ENCODE results near the gene UQCC5. TPM values are rescaled to one million over a fixed set of nuclear protein-coding genes. Genes with fewer than 3 reads are reported as not detected.

UQCC5 gene
- total RNA-seq, 1 experiment from 2014 or later, result 45.8 TPM

DNA sequence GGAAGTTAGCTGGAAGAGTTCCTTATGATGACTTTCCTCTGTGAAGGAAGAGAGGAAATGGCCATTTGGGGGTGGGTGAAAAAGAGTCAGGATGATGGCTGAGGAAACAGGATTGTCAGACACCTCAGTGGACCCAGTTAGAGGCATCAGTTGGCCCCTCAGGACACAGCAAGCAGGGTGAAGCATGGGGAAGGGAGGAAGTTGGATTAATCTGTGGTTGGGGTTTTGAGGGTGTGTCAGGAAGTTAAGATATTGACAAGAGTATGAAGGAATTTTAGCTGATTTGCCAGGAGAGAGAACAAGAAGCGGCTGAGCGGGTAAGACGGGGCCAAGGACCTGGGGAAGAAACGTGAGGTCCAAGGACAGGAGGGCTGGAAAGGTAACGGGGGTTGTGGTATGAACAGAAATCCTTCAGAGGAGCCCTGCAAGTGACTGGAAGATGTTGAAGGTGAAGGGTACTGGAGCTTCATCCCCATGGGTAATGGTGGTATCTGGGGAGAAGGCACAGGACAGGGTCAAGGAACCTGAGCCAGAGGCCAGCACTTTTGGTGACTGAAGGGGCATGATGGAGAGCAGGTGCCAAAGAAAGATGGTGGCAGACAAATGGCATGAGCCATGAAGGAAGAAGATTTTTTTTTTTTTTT, 2.7 kb downstream of the UQCC5 start:
- no peak overlapping the region for H2BK15ac ChIP-seq (ENCODE audit: low read depth, low read length)
- H3K9me3 ChIP-seq (ENCODE audit: control insufficient read depth, low read depth, low read length), result no peaks in the 10 kb centered on the region
- Mint-ChIP-seq H3K4me1 (peaks cover 35 to 42% of the 10 kb centered on the region in 2 experiments), H3K9me3 (no peaks in the 10 kb centered on the region), H3K4me3 (peak overlapping the region; percentile 0 to 24; a peak in 2 of 5 replicates), H3K36me3 (ENCODE audit: insufficient read depth in 1 of 3, low read depth in 3 of 3) (peaks cover 17 to 43% (median 27%) of the 10 kb centered on the region in 3 experiments), H3K27me3 (ENCODE audit: low read depth) (no peaks in the 10 kb centered on the region), H3K27ac (peak overlapping the region in 2 of 3 experiments; percentile 51 to 59; a peak in 3 of 7 replicates)
- H3K4ac ChIP-seq (ENCODE audit: low read depth, low read length), result no peak overlapping the region
- no peak overlapping the region for H3K14ac ChIP-seq (ENCODE audit: insufficient read depth, low read length)
- H2BK12ac ChIP-seq (ENCODE audit: insufficient read length, low read depth, low read length), result no peak overlapping the region
- peaks cover 12% of the 10 kb centered on the region; the same call in 1 of the 2 replicates for H3K79me2 ChIP-seq (ENCODE audit: insufficient read depth, low read length)
- no peaks in the 10 kb centered on the region for H3K27me3 ChIP-seq (ENCODE audit: insufficient read depth, low read length)
- H4K20me1 ChIP-seq (ENCODE audit: control insufficient read depth, insufficient read depth, insufficient read length), result no peaks in the 10 kb centered on the region
- H3K9ac ChIP-seq (ENCODE audit: extremely low read depth, insufficient read length, low read length), result no peak overlapping the region
- peaks cover 14% of the 10 kb centered on the region for H3K23me2 ChIP-seq (ENCODE audit: insufficient read length, low read depth, low read length, poor library complexity, severe bottlenecking)
- WGBS (ENCODE audit: extremely low coverage, insufficient read length, low lambda C conversion rate), result no CpG with 5 or more reads among the region's 5 CpGs
- no peak overlapping the region for H3K18ac ChIP-seq (ENCODE audit: insufficient read length, low read depth, low read length)
- no peak overlapping the region for H3T11ph ChIP-seq (ENCODE audit: low read length)
- no peak overlapping the region for H3K27ac ChIP-seq (ENCODE audit: insufficient read length, low read depth, low read length)
- H4K5ac ChIP-seq (ENCODE audit: insufficient read length, low read depth, low read length), result no peak overlapping the region
- no peak overlapping the region for H2AFZ ChIP-seq (ENCODE audit: low read length)
- no peak overlapping the region for H4K8ac ChIP-seq (replicated peaks; ENCODE audit: insufficient read length, low read depth, low read length)
- no peak overlapping the region for H2BK120ac ChIP-seq (ENCODE audit: low read depth, low read length, poor library complexity, severe bottlenecking)
- H2BK20ac ChIP-seq (ENCODE audit: low read depth, low read length, poor library complexity, severe bottlenecking), result no peak overlapping the region
- no peak overlapping the region for H3K23ac ChIP-seq (ENCODE audit: insufficient read length, low read depth, low read length)
- peaks cover 6% of the 10 kb centered on the region for H3K79me1 ChIP-seq (ENCODE audit: insufficient read depth, low read depth, low read length, poor library complexity, severe bottlenecking)
- no peak overlapping the region for H2AK5ac ChIP-seq (ENCODE audit: insufficient read length, low read length)
- no peak for DNase-seq
- no peak overlapping the region for H3K56ac ChIP-seq (ENCODE audit: insufficient read length, low read depth, low read length)
- H4K91ac ChIP-seq (ENCODE audit: insufficient read length, low read depth, low read length), result no peak overlapping the region
- TF ChIP-seq, protein P1, sequence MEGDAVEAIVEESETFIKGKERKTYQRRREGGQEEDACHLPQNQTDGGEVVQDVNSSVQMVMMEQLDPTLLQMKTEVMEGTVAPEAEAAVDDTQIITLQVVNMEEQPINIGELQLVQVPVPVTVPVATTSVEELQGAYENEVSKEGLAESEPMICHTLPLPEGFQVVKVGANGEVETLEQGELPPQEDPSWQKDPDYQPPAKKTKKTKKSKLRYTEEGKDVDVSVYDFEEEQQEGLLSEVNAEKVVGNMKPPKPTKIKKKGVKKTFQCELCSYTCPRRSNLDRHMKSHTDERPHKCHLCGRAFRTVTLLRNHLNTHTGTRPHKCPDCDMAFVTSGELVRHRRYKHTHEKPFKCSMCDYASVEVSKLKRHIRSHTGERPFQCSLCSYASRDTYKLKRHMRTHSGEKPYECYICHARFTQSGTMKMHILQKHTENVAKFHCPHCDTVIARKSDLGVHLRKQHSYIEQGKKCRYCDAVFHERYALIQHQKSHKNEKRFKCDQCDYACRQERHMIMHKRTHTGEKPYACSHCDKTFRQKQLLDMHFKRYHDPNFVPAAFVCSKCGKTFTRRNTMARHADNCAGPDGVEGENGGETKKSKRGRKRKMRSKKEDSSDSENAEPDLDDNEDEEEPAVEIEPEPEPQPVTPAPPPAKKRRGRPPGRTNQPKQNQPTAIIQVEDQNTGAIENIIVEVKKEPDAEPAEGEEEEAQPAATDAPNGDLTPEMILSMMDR (conservative IDR thresholded peaks at IDR 0.05), result no peak
- no peak overlapping the region for H3K4me2 ChIP-seq (ENCODE audit: insufficient read depth, insufficient read length, low read length)
- H2BK5ac ChIP-seq (ENCODE audit: insufficient read length, low read length), result no peak overlapping the region
- H3K4me1 ChIP-seq (ENCODE audit: insufficient read depth, low read length), result peaks cover 6% of the 10 kb centered on the region

Measured in H9 (cell line).